Measurements from ENCODE around the gene LNX2. TPM values are rescaled to one million over a fixed set of nuclear protein-coding genes. Genes with fewer than 3 reads are reported as not detected.

Gene LNX2
- total and polyA plus RNA-seq, 12 donors: 2.9 to 26.5 (median 16.6) TPM

GRCh38 chr13:27572234-27572901 is 48.0 kb downstream of the LNX2 start:
- intact Hi-C loops (cut with DNase I): no loop called here
- Histone ChIP-seq H3K27ac (no peak overlapping the region), H3K27me3 (no peaks in the 10 kb centered on the region), H3K9me3 (replicated peaks in 1 of 3) (no peaks in the 10 kb centered on the region), H3K36me3 (replicated peaks in 1 of 2) (peaks cover 0 to 15% of the 10 kb centered on the region in 2 donors), H3K4me1 (replicated peaks in 1 of 2) (peaks cover 0 to 6% of the 10 kb centered on the region in 2 donors), H3K4me3 (no peak overlapping the region)
- TF ChIP-seq, protein P1, sequence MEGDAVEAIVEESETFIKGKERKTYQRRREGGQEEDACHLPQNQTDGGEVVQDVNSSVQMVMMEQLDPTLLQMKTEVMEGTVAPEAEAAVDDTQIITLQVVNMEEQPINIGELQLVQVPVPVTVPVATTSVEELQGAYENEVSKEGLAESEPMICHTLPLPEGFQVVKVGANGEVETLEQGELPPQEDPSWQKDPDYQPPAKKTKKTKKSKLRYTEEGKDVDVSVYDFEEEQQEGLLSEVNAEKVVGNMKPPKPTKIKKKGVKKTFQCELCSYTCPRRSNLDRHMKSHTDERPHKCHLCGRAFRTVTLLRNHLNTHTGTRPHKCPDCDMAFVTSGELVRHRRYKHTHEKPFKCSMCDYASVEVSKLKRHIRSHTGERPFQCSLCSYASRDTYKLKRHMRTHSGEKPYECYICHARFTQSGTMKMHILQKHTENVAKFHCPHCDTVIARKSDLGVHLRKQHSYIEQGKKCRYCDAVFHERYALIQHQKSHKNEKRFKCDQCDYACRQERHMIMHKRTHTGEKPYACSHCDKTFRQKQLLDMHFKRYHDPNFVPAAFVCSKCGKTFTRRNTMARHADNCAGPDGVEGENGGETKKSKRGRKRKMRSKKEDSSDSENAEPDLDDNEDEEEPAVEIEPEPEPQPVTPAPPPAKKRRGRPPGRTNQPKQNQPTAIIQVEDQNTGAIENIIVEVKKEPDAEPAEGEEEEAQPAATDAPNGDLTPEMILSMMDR (IDR thresholded peaks at IDR 0.05): no peak
- TF ChIP-seq POLR2A (IDR thresholded peaks at IDR 0.05): no peak
- no peak for DNase-seq

GRCh38 chr13:27570906-27571305 is 49.4 kb downstream of the LNX2 start:
- TF ChIP-seq POLR2A (IDR thresholded peaks at IDR 0.05): no peak
- TF ChIP-seq, protein P1 (IDR thresholded peaks at IDR 0.05): no peak
- H3K27ac ChIP-seq: no peak overlapping the region
- no peaks in the 10 kb centered on the region for H3K9me3 ChIP-seq (replicated peaks in 1 of 3)
- whole genome bisulfite sequencing, 4 donors: 85 to 100% (median 90%) methylated on average over 1 of the region's 1 CpG
- intact Hi-C loops (cut with DNase I): no loop called here
- no peaks in the 10 kb centered on the region for H3K27me3 ChIP-seq
- no peak for DNase-seq
- H3K4me3 ChIP-seq: no peak overlapping the region
- peaks cover 0 to 6% of the 10 kb centered on the region in 2 donors for H3K4me1 ChIP-seq (replicated peaks in 1 of 2)
- H3K36me3 ChIP-seq (replicated peaks in 1 of 2): peaks cover 0 to 28% of the 10 kb centered on the region in 2 donors

DNA sequence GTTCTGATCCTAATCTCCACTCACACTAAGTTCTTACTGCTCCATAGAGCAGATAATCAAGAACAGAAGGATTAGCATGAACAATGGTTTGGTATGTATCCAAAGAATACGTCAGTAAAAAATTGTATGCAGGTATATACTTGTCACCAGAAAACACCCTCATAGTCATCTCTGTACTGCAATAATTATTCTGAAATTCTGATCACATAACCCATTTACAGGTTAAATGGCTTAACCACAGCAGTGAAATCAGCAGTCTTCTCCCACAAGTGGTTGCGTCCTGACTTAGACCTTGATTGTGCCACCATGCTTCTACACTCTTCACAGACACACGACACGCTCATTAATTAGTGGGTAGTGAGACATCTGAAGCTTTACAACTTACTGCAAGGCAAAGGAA is 50.9 kb downstream of the LNX2 start:
- DNase-seq: no peak
- no peak overlapping the region for H3K4me3 ChIP-seq
- no peak overlapping the region for H3K27ac ChIP-seq
- no peak for TF ChIP-seq POLR2A (IDR thresholded peaks at IDR 0.05)
- TF ChIP-seq, protein P1 (IDR thresholded peaks at IDR 0.05): no peak
- no peaks in the 10 kb centered on the region for H3K9me3 ChIP-seq (replicated peaks in 1 of 3)
- intact Hi-C loops (cut with DNase I): no loop called here
- 96 to 100% (median 98%) methylated on average over 4 of the region's 4 CpGs for WGBS, 4 donors
- H3K36me3 ChIP-seq (replicated peaks in 1 of 2): peaks cover 0 to 28% of the 10 kb centered on the region in 2 donors
- H3K27me3 ChIP-seq: no peaks in the 10 kb centered on the region
- H3K4me1 ChIP-seq (replicated peaks in 1 of 2): peaks cover 0 to 6% of the 10 kb centered on the region in 2 donors

GRCh38 chr13:27565818-27566217 is 54.5 kb downstream of the LNX2 start:
- TF ChIP-seq, protein P1 (IDR thresholded peaks at IDR 0.05): no peak
- no peak for TF ChIP-seq POLR2A (IDR thresholded peaks at IDR 0.05)
- Histone ChIP-seq H3K4me1 (replicated peaks in 1 of 2) (no peaks in the 10 kb centered on the region), H3K27me3 (no peaks in the 10 kb centered on the region), H3K9me3 (replicated peaks in 1 of 3) (no peaks in the 10 kb centered on the region), H3K4me3 (no peak overlapping the region), H3K27ac (no peak overlapping the region), H3K36me3 (replicated peaks in 1 of 2) (peaks cover 0 to 36% of the 10 kb centered on the region in 2 donors)
- 78 to 96% (median 93%) methylated on average over 3 of the region's 3 CpGs for WGBS, 4 donors
- intact Hi-C loops (cut with DNase I): no loop called here
- DNase-seq: no peak

Data from adrenal gland (tissue), 12 donors.